GM23338 (cell line): ENCODE data around the gene OR2T5.
"Not testable (repeated sequence)": the region's sequence is repeated elsewhere in the genome, so short reads cannot be mapped to it uniquely, and the experiment has no call there.

Experiments used
- CREB1 ChIP-seq: fragments of 250-450 bp; sonication (Bioruptor Pico); IDR thresholded peaks from 2 replicates; pipeline ENCODE4 v1.5.0; 2020; ENCODE audit warnings: low read depth, mild to moderate bottlenecking, moderate library complexity
- EZH2 ChIP-seq: fragments of 200-600 bp; sonication (generic); IDR thresholded peaks from one replicate; pipeline ENCODE4 v1.8.0; 2017; ENCODE audit warnings: antibody characterized with exemption, mild to moderate bottlenecking, low read depth; ENCODE audit not compliant: unreplicated experiment
- EZH2phosphoT487 ChIP-seq: fragments of 200-600 bp; sonication (generic); IDR thresholded peaks from one replicate; pipeline ENCODE4 v1.8.1; 2018; ENCODE audit warnings: antibody characterized with exemption; ENCODE audit not compliant: unreplicated experiment
- JUNB ChIP-seq: IDR thresholded peaks from one replicate; pipeline ENCODE4 v1.6.1; 2016; ENCODE audit warnings: antibody characterized with exemption; ENCODE audit not compliant: unreplicated experiment
- NANOG ChIP-seq: IDR thresholded peaks from 2 replicates; pipeline ENCODE4 v1.6.1; 2016; ENCODE audit warnings: antibody characterized with exemption, borderline replicate concordance
- POLR2AphosphoS5 ChIP-seq: IDR thresholded peaks from 2 replicates; pipeline ENCODE4 v1.6.1; 2016; ENCODE audit warnings: antibody characterized with exemption, low read depth
- STAT1 ChIP-seq: IDR thresholded peaks from one replicate; pipeline ENCODE4 v1.6.1; 2016; ENCODE audit warnings: antibody characterized with exemption; ENCODE audit not compliant: unreplicated experiment
- ZNF114 ChIP-seq: fragments of 250-450 bp; sonication (Bioruptor Pico); IDR thresholded peaks from 2 replicates; pipeline ENCODE4 v1.5.0; 2020; ENCODE audit warnings: mild to moderate bottlenecking, moderate library complexity
- ZNF331 ChIP-seq: fragments of 250-450 bp; sonication (Bioruptor Pico); IDR thresholded peaks from 2 replicates; pipeline ENCODE4 v1.5.0; 2020; ENCODE audit warnings: low read depth, mild to moderate bottlenecking, moderate library complexity
- TF ChIP-seq, protein P1 (sequence below), 2 experiments: fragments of 200-600 bp in 1 of 2; sonication (generic) in 1 of 2; conservative IDR thresholded peaks; 2 replicates each; pipeline versions ENCODE4 v1.5.1 to v1.6.1; 2016 to 2017; ENCODE audit warnings: antibody characterized with exemption in 2 of 2, low read depth in 2 of 2, mild to moderate bottlenecking in 2 of 2, moderate library complexity in 1 of 2
- TF ChIP-seq, protein P2 (sequence below): IDR thresholded peaks from one replicate; pipeline ENCODE4 v1.6.1; 2018; ENCODE audit warnings: antibody characterized with exemption; ENCODE audit not compliant: unreplicated experiment
- TF ChIP-seq, protein P3 (sequence below): IDR thresholded peaks from 2 replicates; pipeline ENCODE4 v1.6.1; 2016; ENCODE audit warnings: antibody characterized with exemption

DNA sequence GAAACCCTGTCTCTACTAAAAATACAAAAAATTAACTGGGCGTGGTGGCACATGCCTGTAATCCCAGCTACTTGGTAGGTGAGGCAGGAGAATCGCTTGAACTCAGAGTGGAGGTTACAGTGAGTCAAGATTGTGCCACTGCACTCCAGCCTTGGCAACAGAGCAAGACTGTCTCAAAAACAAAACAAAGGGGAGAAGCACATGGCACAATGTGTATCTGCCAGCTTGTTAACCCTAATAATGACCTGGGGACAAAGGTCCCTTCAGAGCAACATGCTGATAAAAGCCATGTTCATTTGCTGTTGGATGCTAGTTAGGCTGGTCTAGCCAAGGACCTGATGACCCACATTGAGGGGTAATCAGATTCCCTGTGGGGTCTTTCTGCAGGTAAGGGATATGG lies 31.8 kb upstream of the OR2T5 start:
- TF ChIP-seq, protein P1, sequence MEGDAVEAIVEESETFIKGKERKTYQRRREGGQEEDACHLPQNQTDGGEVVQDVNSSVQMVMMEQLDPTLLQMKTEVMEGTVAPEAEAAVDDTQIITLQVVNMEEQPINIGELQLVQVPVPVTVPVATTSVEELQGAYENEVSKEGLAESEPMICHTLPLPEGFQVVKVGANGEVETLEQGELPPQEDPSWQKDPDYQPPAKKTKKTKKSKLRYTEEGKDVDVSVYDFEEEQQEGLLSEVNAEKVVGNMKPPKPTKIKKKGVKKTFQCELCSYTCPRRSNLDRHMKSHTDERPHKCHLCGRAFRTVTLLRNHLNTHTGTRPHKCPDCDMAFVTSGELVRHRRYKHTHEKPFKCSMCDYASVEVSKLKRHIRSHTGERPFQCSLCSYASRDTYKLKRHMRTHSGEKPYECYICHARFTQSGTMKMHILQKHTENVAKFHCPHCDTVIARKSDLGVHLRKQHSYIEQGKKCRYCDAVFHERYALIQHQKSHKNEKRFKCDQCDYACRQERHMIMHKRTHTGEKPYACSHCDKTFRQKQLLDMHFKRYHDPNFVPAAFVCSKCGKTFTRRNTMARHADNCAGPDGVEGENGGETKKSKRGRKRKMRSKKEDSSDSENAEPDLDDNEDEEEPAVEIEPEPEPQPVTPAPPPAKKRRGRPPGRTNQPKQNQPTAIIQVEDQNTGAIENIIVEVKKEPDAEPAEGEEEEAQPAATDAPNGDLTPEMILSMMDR (conservative IDR thresholded peaks at IDR 0.05; ENCODE audit: low read depth in 2 of 2), result not testable (repeated sequence)
- not testable (repeated sequence) for TF ChIP-seq EZH2phosphoT487; POLR2AphosphoS5; EZH2; CREB1 (CRISPR knock-in tag); ZNF331 (CRISPR knock-in tag); JUNB; ZNF114 (CRISPR knock-in tag); NANOG; STAT1
- TF ChIP-seq, protein P2, sequence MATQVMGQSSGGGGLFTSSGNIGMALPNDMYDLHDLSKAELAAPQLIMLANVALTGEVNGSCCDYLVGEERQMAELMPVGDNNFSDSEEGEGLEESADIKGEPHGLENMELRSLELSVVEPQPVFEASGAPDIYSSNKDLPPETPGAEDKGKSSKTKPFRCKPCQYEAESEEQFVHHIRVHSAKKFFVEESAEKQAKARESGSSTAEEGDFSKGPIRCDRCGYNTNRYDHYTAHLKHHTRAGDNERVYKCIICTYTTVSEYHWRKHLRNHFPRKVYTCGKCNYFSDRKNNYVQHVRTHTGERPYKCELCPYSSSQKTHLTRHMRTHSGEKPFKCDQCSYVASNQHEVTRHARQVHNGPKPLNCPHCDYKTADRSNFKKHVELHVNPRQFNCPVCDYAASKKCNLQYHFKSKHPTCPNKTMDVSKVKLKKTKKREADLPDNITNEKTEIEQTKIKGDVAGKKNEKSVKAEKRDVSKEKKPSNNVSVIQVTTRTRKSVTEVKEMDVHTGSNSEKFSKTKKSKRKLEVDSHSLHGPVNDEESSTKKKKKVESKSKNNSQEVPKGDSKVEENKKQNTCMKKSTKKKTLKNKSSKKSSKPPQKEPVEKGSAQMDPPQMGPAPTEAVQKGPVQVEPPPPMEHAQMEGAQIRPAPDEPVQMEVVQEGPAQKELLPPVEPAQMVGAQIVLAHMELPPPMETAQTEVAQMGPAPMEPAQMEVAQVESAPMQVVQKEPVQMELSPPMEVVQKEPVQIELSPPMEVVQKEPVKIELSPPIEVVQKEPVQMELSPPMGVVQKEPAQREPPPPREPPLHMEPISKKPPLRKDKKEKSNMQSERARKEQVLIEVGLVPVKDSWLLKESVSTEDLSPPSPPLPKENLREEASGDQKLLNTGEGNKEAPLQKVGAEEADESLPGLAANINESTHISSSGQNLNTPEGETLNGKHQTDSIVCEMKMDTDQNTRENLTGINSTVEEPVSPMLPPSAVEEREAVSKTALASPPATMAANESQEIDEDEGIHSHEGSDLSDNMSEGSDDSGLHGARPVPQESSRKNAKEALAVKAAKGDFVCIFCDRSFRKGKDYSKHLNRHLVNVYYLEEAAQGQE, result not testable (repeated sequence)
- TF ChIP-seq, protein P3, sequence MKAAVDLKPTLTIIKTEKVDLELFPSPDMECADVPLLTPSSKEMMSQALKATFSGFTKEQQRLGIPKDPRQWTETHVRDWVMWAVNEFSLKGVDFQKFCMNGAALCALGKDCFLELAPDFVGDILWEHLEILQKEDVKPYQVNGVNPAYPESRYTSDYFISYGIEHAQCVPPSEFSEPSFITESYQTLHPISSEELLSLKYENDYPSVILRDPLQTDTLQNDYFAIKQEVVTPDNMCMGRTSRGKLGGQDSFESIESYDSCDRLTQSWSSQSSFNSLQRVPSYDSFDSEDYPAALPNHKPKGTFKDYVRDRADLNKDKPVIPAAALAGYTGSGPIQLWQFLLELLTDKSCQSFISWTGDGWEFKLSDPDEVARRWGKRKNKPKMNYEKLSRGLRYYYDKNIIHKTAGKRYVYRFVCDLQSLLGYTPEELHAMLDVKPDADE, result not testable (repeated sequence)
